Mesenchymal stem cell (in vitro differentiated cells and primary cell): Measurements from ENCODE around the gene C2CD4C.
"Not testable (repeated sequence)": the region's sequence is repeated elsewhere in the genome, so short reads cannot be mapped to it uniquely, and the experiment has no call there.

ENCODE experiments used
- DNase-seq: peaks from one replicate; pipeline ENCODE4 v3.0.0-alpha.2; 2013
- H2AFZ ChIP-seq: one replicate; pipeline ENCODE4 v1.6.1; 2013; ENCODE audit warnings: low read depth, mild to moderate bottlenecking, control low read depth, inconsistent platforms, low read length, moderate library complexity
- H2AK5ac ChIP-seq: 2 replicates; pipeline ENCODE4 v1.6.1; 2013; ENCODE audit warnings: low read length, moderate library complexity, mild to moderate bottlenecking, inconsistent platforms; ENCODE audit not compliant: severe bottlenecking
- H2BK120ac ChIP-seq: one replicate; pipeline ENCODE4 v1.6.1; 2013; ENCODE audit warnings: low read depth, mild to moderate bottlenecking, inconsistent platforms, low read length, moderate library complexity
- H2BK12ac ChIP-seq, 2 experiments: one replicate each; pipeline ENCODE4 v1.6.1; 2013; ENCODE audit warnings: inconsistent platforms in 2 of 2, low read length in 2 of 2, mild to moderate bottlenecking in 2 of 2, moderate library complexity in 2 of 2, control low read depth in 1 of 2
- H2BK15ac ChIP-seq: one replicate; pipeline ENCODE4 v1.6.1; 2013; ENCODE audit warnings: mild to moderate bottlenecking, low read depth, inconsistent platforms; ENCODE audit not compliant: poor library complexity, severe bottlenecking
- H2BK5ac ChIP-seq: 2 replicates; pipeline ENCODE4 v1.6.1; 2013; ENCODE audit warnings: low read depth, mild to moderate bottlenecking, low read length, control low read depth, inconsistent platforms; ENCODE audit not compliant: poor library complexity, severe bottlenecking
- H3K14ac ChIP-seq, 2 experiments: one replicate each; pipeline ENCODE4 v1.6.1; 2013; ENCODE audit warnings: inconsistent platforms in 2 of 2, low read length in 2 of 2, control low read depth in 1 of 2, mild to moderate bottlenecking in 1 of 2, moderate library complexity in 1 of 2
- H3K18ac ChIP-seq, 2 experiments: one replicate each; pipeline ENCODE4 v1.6.1; 2013; ENCODE audit warnings: inconsistent platforms in 2 of 2, low read length in 2 of 2, control low read depth in 1 of 2, low read depth in 1 of 2, mild to moderate bottlenecking in 1 of 2
- H3K23ac ChIP-seq, 2 experiments: one replicate each; pipeline ENCODE4 v1.6.1; 2013; ENCODE audit warnings: inconsistent platforms in 2 of 2, low read length in 2 of 2, mild to moderate bottlenecking in 2 of 2, moderate library complexity in 2 of 2, control low read depth in 1 of 2
- H3K27ac ChIP-seq: 2 replicates; pipeline ENCODE4 v1.5.1; 2013; ENCODE audit warnings: mild to moderate bottlenecking, moderate library complexity, low read length, control low read depth, inconsistent platforms; ENCODE audit not compliant: poor library complexity, severe bottlenecking
- H3K27me3 ChIP-seq, 2 experiments: 2 replicates each; pipeline versions ENCODE4 v1.6.1 to v1.7.0; 2013; ENCODE audit warnings: low read length in 2 of 2, mild to moderate bottlenecking in 2 of 2, moderate library complexity in 2 of 2, control low read depth in 1 of 2, inconsistent platforms in 1 of 2; ENCODE audit not compliant: control insufficient read depth in 1 of 2, insufficient read depth in 1 of 2
- H3K36me3 ChIP-seq, 2 experiments: 2 replicates each; pipeline versions ENCODE4 v1.6.1 to v1.7.0; 2013; ENCODE audit warnings: low read length in 2 of 2, control low read depth in 1 of 2, inconsistent platforms in 1 of 2, low read depth in 1 of 2, mild to moderate bottlenecking in 1 of 2; ENCODE audit not compliant: insufficient read depth in 2 of 2, control insufficient read depth in 1 of 2
- H3K4ac ChIP-seq, 2 experiments: one replicate each; pipeline ENCODE4 v1.6.1; 2013; ENCODE audit warnings: inconsistent platforms in 2 of 2, low read length in 2 of 2, mild to moderate bottlenecking in 2 of 2, moderate library complexity in 2 of 2, control low read depth in 1 of 2, low read depth in 1 of 2
- H3K4me1 ChIP-seq: 2 replicates; pipeline ENCODE4 v1.6.1; 2013; ENCODE audit warnings: low read depth, low read length, control low read depth; ENCODE audit not compliant: control insufficient read depth, insufficient read depth
- H3K4me2 ChIP-seq: 2 replicates; pipeline ENCODE4 v1.6.1; 2013; ENCODE audit warnings: low read length, mild to moderate bottlenecking, inconsistent platforms; ENCODE audit not compliant: poor library complexity, severe bottlenecking
- H3K4me3 ChIP-seq, 2 experiments: 2 replicates each; pipeline versions ENCODE4 v1.5.1 to v1.7.0; 2013; ENCODE audit warnings: low read length in 2 of 2, mild to moderate bottlenecking in 2 of 2, control low read depth in 1 of 2, low read depth in 1 of 2; ENCODE audit not compliant: insufficient read depth in 1 of 2
- H3K79me1 ChIP-seq: replicated peaks from 2 replicates; pipeline ENCODE4 v1.6.1; 2013; ENCODE audit warnings: mild to moderate bottlenecking, control low read depth, low read length, inconsistent platforms; ENCODE audit not compliant: poor library complexity, severe bottlenecking
- H3K9ac ChIP-seq: 2 replicates; pipeline ENCODE4 v1.7.0; 2013; ENCODE audit warnings: mild to moderate bottlenecking, low read length, moderate library complexity
- H3K9me3 ChIP-seq: 2 replicates; pipeline ENCODE4 v1.7.0; 2013; ENCODE audit warnings: mild to moderate bottlenecking, low read length; ENCODE audit not compliant: control insufficient read depth
- H4K8ac ChIP-seq: one replicate; pipeline ENCODE4 v1.6.1; 2013; ENCODE audit warnings: inconsistent platforms, mild to moderate bottlenecking, low read length, moderate library complexity
- H4K91ac ChIP-seq: one replicate; pipeline ENCODE4 v1.6.1; 2013; ENCODE audit warnings: mild to moderate bottlenecking, low read length, inconsistent platforms
- WGBS: methylation state at CpG from one replicate; pipeline ENCODE4 v1.1.7; 2013; ENCODE audit warnings: mixed read lengths; 5-methylcytosine and 5-hydroxymethylcytosine counted together

The C2CD4C gene

GRCh38 chr19:386632-387301 is 22.2 kb downstream of the C2CD4C start:
- not testable (repeated sequence) for H3K79me1 ChIP-seq, H3K23ac ChIP-seq, H2BK120ac ChIP-seq, H3K18ac ChIP-seq, H3K4ac ChIP-seq, H3K14ac ChIP-seq, H3K4me3 ChIP-seq, H2BK15ac ChIP-seq, H2AFZ ChIP-seq, H3K9me3 ChIP-seq, H2BK12ac ChIP-seq, H4K8ac ChIP-seq, H3K36me3 ChIP-seq, H2BK5ac ChIP-seq, H4K91ac ChIP-seq, H3K9ac ChIP-seq, DNase-seq, H3K27ac ChIP-seq, H3K4me2 ChIP-seq, H2AK5ac ChIP-seq
- Histone ChIP-seq H3K4me1 (peaks cover 12% of the 10 kb centered on the region), H3K27me3 (peaks cover 10 to 55% of the 10 kb centered on the region in 2 experiments)
- WGBS = 46% methylated on average over 15 of the region's 22 CpGs

- not testable (repeated sequence) for H3K4ac ChIP-seq, H3K4me2 ChIP-seq, H3K18ac ChIP-seq, H2BK120ac ChIP-seq, H3K4me3 ChIP-seq, H3K23ac ChIP-seq, DNase-seq, H2BK12ac ChIP-seq, H3K79me1 ChIP-seq, H2AFZ ChIP-seq, H3K14ac ChIP-seq, H2BK5ac ChIP-seq, H2AK5ac ChIP-seq, H4K91ac ChIP-seq, H3K9ac ChIP-seq, H4K8ac ChIP-seq, H3K9me3 ChIP-seq, H3K27ac ChIP-seq, H2BK15ac ChIP-seq, H3K36me3 ChIP-seq
- Histone ChIP-seq H3K4me1 (peaks cover 12% of the 10 kb centered on the region), H3K27me3 (peaks cover 10 to 51% of the 10 kb centered on the region in 2 experiments)
- 85% methylated on average over 8 of the region's 8 CpGs for WGBS
These were observed 22.8 kb downstream of the C2CD4C start for GRCh38 chr19:386189-386588.

GRCh38 chr19:384799-385169 is 24.2 kb downstream of the C2CD4C start:
- 69% methylated on average over 8 of the region's 9 CpGs for WGBS
- Histone ChIP-seq H3K4me1 (peaks cover 12% of the 10 kb centered on the region), H2BK12ac (no peak overlapping the region), H3K14ac (no peak overlapping the region), H3K9me3 (no peaks in the 10 kb centered on the region), H3K9ac (no peak overlapping the region), H2AFZ (no peak overlapping the region), H3K4me2 (no peak overlapping the region), H2BK5ac (no peak overlapping the region), H3K36me3 (no peaks in the 10 kb centered on the region), H2BK15ac (no peak overlapping the region), H3K27me3 (peaks cover 5 to 43% of the 10 kb centered on the region in 2 experiments), H3K4me3 (no peak overlapping the region), H3K27ac (no peak overlapping the region), H3K18ac (no peak overlapping the region), H3K4ac (no peak overlapping the region), H4K8ac (no peak overlapping the region), H3K23ac (no peak overlapping the region), H2AK5ac (no peak overlapping the region), H2BK120ac (no peak overlapping the region), H4K91ac (no peak overlapping the region), H3K79me1 (no peaks in the 10 kb centered on the region)
- DNase-seq = no peak

DNA sequence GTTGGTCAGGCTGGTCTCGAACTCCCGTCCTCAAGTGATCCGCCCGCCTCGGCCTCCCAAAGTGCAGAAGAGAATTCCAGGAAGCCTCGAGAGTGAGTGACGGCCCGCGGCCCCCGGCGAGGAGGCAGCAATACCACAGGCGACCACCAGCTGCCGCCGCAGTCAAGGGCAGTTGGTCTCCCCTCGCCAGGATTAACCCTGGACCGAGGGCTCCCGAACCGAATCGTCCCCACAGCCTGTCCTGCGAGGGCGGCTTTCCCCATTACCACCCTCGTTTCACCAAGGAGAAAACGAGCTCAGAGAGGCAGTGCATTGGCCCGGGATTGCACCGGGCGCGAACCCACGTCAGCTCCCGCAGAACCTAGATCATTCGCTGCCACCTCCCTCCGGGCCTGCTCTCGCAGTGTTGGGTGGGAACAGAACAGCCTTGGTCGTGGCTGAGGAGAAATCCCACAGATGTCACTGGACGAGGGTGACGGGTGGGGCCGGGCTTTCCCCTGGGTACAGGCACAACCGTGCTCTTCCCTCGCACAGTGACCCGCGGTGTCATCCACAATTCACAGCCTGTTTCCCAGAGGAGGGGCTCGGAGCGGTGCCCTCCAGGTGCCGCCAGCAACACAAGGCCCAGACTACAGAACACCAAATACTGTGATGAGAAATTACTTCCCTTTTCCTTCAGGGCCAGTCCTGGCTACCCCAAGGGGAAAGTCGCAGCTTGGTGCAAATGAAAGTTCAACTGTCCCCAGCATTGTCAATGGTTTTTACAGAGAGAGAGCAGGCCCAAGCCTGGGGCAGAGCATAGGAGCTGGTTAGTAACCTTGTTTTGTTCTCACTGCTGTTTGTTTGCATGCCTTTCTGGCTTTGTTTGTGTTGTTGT is 24.8 kb downstream of the C2CD4C start:
- Histone ChIP-seq H2BK120ac (no peak overlapping the region), H3K9ac (no peak overlapping the region), H3K36me3 (no peaks in the 10 kb centered on the region), H3K79me1 (no peaks in the 10 kb centered on the region), H3K4me1 (peaks cover 12% of the 10 kb centered on the region), H3K14ac (no peak overlapping the region), H2BK15ac (no peak overlapping the region), H2BK12ac (no peak overlapping the region), H3K9me3 (no peaks in the 10 kb centered on the region), H3K4me3 (no peak overlapping the region), H3K18ac (no peak overlapping the region), H3K27ac (no peak overlapping the region), H4K91ac (no peak overlapping the region), H3K4ac (no peak overlapping the region), H2AFZ (no peak overlapping the region), H3K23ac (no peak overlapping the region), H3K4me2 (no peak overlapping the region), H4K8ac (no peak overlapping the region), H2BK5ac (no peak overlapping the region), H3K27me3 (peaks cover under 1 to 36% of the 10 kb centered on the region in 2 experiments), H2AK5ac (no peak overlapping the region)
- 44% methylated on average over 43 of the region's 44 CpGs for WGBS
- peak; percentile 11 for DNase-seq
